HepG2 (cell line): ENCODE results near the gene CD300LF. TPM values are rescaled to one million over a fixed set of nuclear protein-coding genes. Genes with fewer than 3 reads are reported as not detected.

Experiments used
- CBX2 ChIP-seq, 2 experiments: fragments of 200-600 bp in 1 of 2; sonication (generic); formaldehyde crosslinking in 1 of 2; IDR thresholded peaks; 2 replicates each; pipeline versions ENCODE4 v1.7.0 to v1.8.1; 2018 to 2022; ENCODE audit warnings: low read depth in 2 of 2, low read length in 1 of 2, mild to moderate bottlenecking in 1 of 2, missing genetic modification reagents in 1 of 2
- FOXM1 ChIP-seq: sonication (generic); formaldehyde crosslinking; IDR thresholded peaks from 2 replicates; pipeline ENCODE4 v1.5.0; 2020; ENCODE audit warnings: missing genetic modification reagents
- HMG20A ChIP-seq: IDR thresholded peaks from 2 replicates; pipeline ENCODE4 v1.6.1; 2016; ENCODE audit warnings: borderline replicate concordance
- JUND ChIP-seq: sonication (generic); formaldehyde crosslinking; IDR thresholded peaks from 2 replicates; pipeline ENCODE4 v1.8.0; 2022; ENCODE audit warnings: mild to moderate bottlenecking, missing genetic modification reagents
- KLF11 ChIP-seq: IDR thresholded peaks from 2 replicates; pipeline ENCODE4 v1.6.1; 2016; ENCODE audit warnings: missing compliant biosample characterization
- PCBP1 ChIP-seq: fragments of 200-400 bp; formaldehyde crosslinking; IDR thresholded peaks from 2 replicates; pipeline ENCODE4 v1.6.1; 2017; ENCODE audit warnings: mild to moderate bottlenecking, low read depth, low read length, borderline replicate concordance
- SP140L ChIP-seq: sonication (generic); formaldehyde crosslinking; IDR thresholded peaks from 2 replicates; pipeline ENCODE4 v1.4.0; 2020; ENCODE audit warnings: missing genetic modification reagents, borderline replicate concordance
- TCF7 ChIP-seq: sonication (generic); IDR thresholded peaks from 2 replicates; pipeline ENCODE4 v1.6.1; 2016; ENCODE audit warnings: antibody characterized with exemption, low read depth
- TGIF2 ChIP-seq: IDR thresholded peaks from 2 replicates; pipeline ENCODE4 v1.6.1; 2016; ENCODE audit warnings: control low read depth, missing compliant biosample characterization
- TOPORS ChIP-seq: sonication (generic); formaldehyde crosslinking; IDR thresholded peaks from 2 replicates; pipeline ENCODE4 v1.8.0; 2023; ENCODE audit warnings: mild to moderate bottlenecking, missing genetic modification reagents
- ZNF101 ChIP-seq: sonication (generic); formaldehyde crosslinking; IDR thresholded peaks from 2 replicates; pipeline ENCODE4 v1.4.0; 2020; ENCODE audit warnings: mild to moderate bottlenecking, low read depth, missing genetic modification reagents, borderline replicate concordance
- ZNF12 ChIP-seq: sonication (generic); formaldehyde crosslinking; IDR thresholded peaks from 2 replicates; pipeline ENCODE4 v1.5.0; 2020; ENCODE audit warnings: missing genetic modification reagents
- polyA plus RNA-seq, 8 experiments: library from polyadenylated mRNA; depleted of rRNA in 3 of 8; stranded (reverse) in 7 of 8; unstranded in 1 of 8; fragments of >200 nt; fragmentation: Illumina TruSeq in 4 of 8; extraction: Trizol in 4 of 8; gene quantifications; 2 replicates each; pipeline versions ENCODE4 v1.2.1 to v1.2.3, GENCODE V29; 2011 to 2016; ENCODE audit warnings: low read depth in 4 of 8, missing spikeins in 1 of 8, mixed read lengths in 1 of 8; ENCODE audit not compliant: insufficient read depth in 1 of 8
- total RNA-seq, 5 experiments: library from RNA; depleted of rRNA; stranded (reverse); fragments of >200 nt; fragmentation: Illumina TruSeq; extraction: Trizol; gene quantifications; 2 replicates each; pipeline ENCODE4 v1.2.3, GENCODE V29; 2016; ENCODE audit warnings: low read depth in 1 of 5
- TF ChIP-seq, protein P1 (sequence below): sonication (generic); formaldehyde crosslinking; IDR thresholded peaks from 2 replicates; pipeline ENCODE4 v1.4.0; 2020; ENCODE audit warnings: mild to moderate bottlenecking, missing genetic modification reagents
- TF ChIP-seq, protein P2 (sequence below): sonication (generic); formaldehyde crosslinking; IDR thresholded peaks from 2 replicates; pipeline ENCODE4 v1.4.0; 2020; ENCODE audit warnings: mild to moderate bottlenecking, missing genetic modification reagents
- TF ChIP-seq, protein P3 (sequence below): sonication (generic); formaldehyde crosslinking; IDR thresholded peaks from 2 replicates; pipeline ENCODE4 v1.5.1; 2020; ENCODE audit warnings: mild to moderate bottlenecking, missing genetic modification reagents, moderate library complexity

CD300LF gene
- total and polyA plus RNA-seq, 2 of the 13 experiments (the other 11 are each of a cell fraction or from before 2014, with no cell fraction given), result not detected

DNA sequence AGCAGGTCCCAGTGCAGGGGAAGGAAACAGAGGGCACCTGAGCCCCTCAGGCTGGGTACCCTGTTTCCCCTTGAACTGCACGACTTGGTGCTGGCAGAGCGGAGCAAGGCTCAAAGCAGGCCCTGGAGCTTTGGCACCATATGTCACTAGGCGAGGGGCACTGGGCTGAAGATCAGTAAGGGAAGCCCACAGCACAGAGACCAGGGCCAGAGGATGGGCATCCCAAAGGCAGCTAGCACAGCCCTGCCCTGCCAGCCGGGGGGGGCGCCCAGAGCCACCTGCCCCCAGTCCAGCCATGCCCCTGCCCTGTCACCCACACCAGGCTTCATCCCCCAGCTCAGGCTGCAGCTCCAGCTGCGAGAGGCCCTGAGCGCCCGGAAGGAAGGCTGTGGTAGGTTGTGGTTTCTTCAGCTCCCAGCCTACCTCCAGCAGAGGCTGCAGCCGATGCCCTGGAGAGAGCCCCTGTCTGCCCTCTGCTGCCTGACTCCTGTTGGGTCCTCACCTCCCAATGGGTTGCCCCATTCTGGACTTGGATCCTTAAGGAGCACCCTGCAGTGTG, 46.6 kb upstream of the CD300LF start (continued):
- TF ChIP-seq, protein P1, sequence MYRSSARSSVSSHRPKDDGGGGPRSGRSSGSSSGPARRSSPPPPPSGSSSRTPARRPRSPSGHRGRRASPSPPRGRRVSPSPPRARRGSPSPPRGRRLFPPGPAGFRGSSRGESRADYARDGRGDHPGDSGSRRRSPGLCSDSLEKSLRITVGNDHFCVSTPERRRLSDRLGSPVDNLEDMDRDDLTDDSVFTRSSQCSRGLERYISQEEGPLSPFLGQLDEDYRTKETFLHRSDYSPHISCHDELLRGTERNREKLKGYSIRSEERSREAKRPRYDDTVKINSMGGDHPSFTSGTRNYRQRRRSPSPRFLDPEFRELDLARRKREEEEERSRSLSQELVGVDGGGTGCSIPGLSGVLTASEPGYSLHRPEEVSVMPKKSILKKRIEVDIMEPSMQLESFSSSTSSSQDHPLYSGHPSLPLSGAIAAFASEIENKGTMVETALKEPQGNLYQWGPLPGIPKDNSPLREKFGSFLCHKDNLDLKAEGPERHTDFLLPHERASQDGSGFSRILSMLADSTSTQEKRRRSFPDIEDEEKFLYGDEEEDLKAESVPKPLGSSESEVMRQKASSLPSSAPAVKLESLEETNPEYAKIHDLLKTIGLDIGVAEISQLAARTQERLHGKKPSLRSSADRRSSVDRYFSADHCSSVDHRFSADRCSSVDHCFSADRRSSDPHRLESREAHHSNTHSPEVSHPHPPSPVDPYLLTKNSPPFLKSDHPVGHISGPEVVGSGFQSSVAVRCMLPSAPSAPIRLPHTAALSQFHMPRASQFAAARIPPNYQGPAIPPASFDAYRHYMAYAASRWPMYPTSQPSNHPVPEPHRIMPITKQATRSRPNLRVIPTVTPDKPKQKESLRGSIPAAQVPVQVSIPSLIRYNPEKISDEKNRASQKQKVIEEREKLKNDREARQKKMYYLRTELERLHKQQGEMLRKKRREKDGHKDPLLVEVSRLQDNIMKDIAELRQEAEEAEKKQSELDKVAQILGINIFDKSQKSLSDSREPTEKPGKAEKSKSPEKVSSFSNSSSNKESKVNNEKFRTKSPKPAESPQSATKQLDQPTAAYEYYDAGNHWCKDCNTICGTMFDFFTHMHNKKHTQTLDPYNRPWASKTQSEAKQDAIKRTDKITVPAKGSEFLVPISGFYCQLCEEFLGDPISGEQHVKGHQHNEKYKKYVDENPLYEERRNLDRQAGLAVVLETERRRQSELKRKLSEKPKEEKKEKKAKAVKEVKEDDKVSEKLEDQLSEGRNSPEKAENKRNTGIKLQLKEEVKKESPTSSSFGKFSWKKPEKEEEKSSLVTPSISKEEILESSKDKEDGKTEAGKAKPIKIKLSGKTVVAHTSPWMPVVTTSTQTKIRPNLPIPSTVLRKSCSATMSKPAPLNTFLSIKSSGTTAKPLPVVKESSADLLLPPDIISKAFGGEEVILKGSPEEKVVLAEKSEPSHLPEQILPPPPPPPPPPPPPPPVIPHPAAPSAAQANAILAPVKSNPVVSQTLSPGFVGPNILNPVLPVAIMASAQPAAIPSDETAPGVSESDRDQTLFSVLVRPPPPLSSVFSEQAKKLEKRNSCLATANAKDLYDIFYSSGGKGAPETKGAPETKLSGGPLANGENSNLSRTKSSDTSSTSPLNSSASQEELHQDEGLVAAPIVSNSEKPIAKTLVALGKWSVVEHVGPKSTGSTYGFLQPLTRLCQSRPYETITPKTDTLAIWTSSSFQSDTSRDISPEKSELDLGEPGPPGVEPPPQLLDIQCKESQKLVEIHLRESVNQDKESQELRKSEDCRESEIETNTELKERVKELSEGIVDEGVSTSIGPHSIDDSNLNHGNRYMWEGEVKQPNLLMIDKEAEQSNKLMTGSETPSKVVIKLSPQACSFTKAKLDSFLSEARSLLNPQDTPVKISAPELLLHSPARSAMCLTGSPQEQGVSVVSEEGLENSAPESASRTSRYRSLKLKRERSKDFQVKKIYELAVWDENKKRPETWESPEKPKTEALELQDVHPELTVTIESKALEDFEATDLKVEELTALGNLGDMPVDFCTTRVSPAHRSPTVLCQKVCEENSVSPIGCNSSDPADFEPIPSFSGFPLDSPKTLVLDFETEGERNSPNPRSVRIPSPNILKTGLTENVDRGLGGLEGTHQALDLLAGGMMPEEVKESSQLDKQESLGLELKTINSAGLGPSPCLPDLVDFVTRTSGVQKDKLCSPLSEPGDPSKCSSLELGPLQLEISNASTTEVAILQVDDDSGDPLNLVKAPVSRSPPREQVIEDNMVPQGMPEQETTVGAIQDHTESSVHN (CRISPR knock-in tag), result no peak
- TF ChIP-seq TOPORS (CRISPR knock-in tag) (no peak), TGIF2 (no peak), JUND (CRISPR knock-in tag) (no peak), ZNF12 (no peak), PCBP1 (no peak), KLF11 (CRISPR knock-in tag) (no peak), FOXM1 (no peak), ZNF101 (CRISPR knock-in tag) (no peak), TCF7 (no peak), CBX2 (IDR thresholded peaks at IDR 0.05; ENCODE audit: low read depth, low read length) (no peak), CBX2 (CRISPR knock-in tag; IDR thresholded peaks at IDR 0.05; ENCODE audit: low read depth) (no peak), SP140L (CRISPR knock-in tag) (no peak), HMG20A (CRISPR knock-in tag) (no peak)
- TF ChIP-seq, protein P2, sequence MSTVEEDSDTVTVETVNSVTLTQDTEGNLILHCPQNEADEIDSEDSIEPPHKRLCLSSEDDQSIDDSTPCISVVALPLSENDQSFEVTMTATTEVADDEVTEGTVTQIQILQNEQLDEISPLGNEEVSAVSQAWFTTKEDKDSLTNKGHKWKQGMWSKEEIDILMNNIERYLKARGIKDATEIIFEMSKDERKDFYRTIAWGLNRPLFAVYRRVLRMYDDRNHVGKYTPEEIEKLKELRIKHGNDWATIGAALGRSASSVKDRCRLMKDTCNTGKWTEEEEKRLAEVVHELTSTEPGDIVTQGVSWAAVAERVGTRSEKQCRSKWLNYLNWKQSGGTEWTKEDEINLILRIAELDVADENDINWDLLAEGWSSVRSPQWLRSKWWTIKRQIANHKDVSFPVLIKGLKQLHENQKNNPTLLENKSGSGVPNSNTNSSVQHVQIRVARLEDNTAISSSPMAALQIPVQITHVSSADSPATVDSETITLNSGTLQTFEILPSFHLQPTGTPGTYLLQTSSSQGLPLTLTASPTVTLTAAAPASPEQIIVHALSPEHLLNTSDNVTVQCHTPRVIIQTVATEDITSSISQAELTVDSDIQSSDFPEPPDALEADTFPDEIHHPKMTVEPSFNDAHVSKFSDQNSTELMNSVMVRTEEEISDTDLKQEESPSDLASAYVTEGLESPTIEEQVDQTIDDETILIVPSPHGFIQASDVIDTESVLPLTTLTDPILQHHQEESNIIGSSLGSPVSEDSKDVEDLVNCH (CRISPR knock-in tag), result no peak
- TF ChIP-seq, protein P3, sequence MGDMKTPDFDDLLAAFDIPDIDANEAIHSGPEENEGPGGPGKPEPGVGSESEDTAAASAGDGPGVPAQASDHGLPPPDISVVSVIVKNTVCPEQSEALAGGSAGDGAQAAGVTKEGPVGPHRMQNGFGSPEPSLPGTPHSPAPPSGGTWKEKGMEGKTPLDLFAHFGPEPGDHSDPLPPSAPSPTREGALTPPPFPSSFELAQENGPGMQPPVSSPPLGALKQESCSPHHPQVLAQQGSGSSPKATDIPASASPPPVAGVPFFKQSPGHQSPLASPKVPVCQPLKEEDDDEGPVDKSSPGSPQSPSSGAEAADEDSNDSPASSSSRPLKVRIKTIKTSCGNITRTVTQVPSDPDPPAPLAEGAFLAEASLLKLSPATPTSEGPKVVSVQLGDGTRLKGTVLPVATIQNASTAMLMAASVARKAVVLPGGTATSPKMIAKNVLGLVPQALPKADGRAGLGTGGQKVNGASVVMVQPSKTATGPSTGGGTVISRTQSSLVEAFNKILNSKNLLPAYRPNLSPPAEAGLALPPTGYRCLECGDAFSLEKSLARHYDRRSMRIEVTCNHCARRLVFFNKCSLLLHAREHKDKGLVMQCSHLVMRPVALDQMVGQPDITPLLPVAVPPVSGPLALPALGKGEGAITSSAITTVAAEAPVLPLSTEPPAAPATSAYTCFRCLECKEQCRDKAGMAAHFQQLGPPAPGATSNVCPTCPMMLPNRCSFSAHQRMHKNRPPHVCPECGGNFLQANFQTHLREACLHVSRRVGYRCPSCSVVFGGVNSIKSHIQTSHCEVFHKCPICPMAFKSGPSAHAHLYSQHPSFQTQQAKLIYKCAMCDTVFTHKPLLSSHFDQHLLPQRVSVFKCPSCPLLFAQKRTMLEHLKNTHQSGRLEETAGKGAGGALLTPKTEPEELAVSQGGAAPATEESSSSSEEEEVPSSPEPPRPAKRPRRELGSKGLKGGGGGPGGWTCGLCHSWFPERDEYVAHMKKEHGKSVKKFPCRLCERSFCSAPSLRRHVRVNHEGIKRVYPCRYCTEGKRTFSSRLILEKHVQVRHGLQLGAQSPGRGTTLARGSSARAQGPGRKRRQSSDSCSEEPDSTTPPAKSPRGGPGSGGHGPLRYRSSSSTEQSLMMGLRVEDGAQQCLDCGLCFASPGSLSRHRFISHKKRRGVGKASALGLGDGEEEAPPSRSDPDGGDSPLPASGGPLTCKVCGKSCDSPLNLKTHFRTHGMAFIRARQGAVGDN, result no peak
